Activated CD4-positive, alpha-beta T cell treated with anti-CD3 and anti-CD28 coated beads for 1 hour (primary cell): ENCODE results near the gene CNTNAP3.
"Not testable (repeated sequence)": the region's sequence is repeated elsewhere in the genome, so short reads cannot be mapped to it uniquely, and the experiment has no call there.

Experiments
- DNase-seq: peaks from one replicate; pipeline ENCODE4 v3.0.0-alpha.2; 2020

The CNTNAP3 gene

DNA sequence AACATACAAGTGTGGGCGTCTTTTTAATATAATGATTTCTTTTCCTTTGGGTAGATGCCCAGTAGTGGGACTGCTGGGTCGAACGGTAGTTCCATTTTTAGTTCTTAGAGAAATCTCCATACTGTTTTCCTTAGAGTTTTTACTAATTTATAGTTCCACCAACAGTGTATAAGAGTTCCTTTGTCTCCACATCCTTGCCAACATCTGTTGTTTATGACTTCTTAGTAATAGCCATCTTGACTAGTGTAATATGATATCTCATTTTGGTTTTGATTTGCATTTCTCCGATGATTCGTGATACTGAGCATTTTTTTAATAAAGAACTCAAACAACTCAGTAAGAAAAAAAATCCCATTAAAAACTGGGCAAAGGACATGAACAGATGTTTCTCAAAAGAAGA, 225.0 kb downstream of the CNTNAP3 start:
- not testable (repeated sequence) for DNase-seq

DNA sequence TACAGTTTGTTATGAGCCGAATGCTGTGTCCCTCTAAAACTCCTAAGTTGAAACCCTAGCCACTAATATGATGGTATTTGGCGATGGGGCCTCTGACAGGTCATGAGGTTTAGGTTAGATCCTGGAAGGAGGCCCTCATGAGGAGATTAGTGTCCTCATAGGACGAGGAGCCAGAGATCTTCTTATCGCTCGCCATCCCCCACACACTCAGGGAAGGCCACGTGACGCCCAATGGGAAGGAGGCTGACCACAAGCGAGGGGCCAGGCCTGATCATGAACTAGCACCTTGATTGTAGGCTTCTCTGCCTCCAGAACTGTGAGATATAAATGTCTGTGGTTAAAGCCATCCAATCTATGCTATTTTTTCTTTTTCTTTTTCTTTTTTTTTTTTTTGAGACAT, 233.5 kb downstream of the CNTNAP3 start:
- not testable (repeated sequence) for DNase-seq

DNA sequence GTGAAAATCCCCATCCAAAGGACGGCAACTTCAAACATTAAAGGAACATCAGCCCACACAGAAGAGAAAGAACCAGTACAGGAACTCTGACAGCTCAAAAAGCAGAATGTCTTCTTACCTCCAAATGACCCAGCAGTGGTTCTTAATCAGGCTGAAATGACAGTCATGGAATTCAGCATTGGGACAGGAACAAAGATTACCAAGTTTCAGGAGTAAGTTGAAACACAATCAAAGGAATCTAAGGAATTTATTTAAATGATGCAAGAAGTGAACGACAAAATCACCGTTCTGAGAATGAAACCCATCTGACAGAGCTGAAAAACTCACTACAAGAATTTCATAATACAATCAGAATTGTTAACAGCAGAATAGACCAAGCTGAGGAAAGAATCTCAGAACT, 241.1 kb downstream of the CNTNAP3 start:
- not testable (repeated sequence) for DNase-seq

DNA sequence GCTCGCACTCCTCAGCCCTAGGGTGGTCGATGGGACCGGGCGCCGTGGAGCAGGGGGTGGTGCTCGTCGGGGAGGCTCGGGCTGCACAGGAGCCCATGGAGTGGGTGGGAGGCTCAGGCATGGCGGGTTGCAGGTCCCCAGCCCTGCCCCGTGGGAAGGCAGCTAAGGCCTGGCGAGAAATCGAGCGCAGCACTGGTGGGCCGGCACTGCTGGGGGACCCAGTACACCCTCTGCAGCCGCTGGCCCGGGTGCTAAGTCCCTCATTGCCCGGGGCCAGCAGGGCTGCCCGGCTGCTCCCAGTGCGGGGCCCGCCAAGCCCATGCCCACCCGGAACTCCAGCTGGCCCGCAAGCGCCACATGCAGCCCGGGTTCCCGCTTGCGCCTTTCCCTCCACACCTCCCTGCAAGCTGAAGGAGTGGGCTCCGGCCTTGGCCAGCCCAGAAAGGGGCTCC, 245.6 kb downstream of the CNTNAP3 start:
- not testable (repeated sequence) for DNase-seq

DNA sequence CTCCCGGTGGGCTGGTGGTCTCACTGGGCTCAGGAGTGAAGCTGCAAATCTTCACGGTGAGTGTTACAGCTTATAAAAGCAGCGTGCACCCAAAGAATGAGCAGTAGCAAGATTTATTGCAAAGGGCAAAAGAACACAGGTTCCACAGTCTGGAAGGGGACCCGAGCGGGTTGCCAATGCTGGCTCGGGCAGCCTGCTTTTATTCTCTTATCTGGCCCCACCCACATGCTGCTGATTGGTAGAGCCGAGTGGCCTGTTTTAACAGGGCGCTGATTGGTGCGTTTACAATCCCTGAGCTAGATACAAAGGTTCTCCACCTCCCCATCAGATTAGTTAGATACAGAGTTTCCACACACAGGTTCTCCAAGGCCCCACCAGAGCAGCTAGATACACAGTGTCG, 246.2 kb downstream of the CNTNAP3 start:
- not testable (repeated sequence) for DNase-seq

DNA sequence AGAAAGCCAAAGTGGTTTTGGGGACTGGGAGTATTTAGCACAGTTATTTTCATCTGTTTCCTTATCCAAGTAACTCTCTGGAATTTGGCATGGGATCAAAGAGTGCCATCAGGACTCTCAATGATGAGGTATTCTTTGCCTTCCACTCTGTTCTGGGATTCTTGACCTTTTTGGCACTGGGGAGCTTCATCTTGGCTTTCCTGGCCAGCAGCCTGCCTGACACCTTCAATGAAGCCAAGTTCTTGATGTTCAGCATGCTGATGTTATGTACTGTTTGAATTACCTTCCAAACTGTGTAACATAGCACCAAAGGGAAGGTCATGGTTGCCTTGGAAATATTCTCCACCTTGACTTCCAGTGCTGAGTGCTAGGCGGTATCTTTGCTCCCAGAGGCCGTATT, 248.8 kb downstream of the CNTNAP3 start:
- DNase-seq: not testable (repeated sequence)

DNA sequence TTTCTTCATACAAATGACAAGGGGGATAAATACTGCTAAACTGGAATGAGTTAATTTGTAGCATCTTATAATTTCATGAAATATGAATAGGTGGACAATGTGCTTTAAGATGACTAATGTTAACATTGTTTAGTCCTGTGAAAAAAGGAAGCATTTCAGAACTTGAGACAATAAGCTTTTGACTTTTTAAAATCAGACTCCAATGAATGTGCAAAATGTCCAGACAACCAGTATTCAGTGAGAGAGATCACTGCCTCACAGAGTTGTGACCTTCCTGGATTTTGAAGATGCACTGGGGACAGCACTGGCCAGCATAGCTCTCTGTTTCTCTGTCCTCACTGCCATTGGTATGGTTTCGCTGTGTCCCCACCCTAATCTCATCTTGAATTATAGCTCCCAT, 249.7 kb downstream of the CNTNAP3 start:
- not testable (repeated sequence) for DNase-seq

DNA sequence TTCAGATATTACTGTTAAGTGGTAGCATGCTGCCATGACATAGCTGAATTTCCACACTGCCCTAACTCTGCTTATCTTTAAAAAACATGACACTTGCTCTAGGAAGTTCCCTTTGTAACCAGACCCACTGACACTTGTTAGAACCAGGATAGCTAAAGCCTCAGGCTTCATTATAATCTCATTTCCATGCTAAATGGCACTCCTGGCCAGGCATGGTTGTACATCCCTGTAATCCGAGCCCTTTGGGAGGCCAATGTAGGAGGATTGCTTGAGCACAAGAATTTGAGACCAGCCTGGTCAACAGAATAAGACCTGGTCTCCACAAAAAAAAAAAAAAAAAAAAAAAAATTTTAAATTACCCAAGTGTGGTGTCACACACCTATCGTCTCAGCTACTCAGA, 254.1 kb downstream of the CNTNAP3 start:
- not testable (repeated sequence) for DNase-seq

DNA sequence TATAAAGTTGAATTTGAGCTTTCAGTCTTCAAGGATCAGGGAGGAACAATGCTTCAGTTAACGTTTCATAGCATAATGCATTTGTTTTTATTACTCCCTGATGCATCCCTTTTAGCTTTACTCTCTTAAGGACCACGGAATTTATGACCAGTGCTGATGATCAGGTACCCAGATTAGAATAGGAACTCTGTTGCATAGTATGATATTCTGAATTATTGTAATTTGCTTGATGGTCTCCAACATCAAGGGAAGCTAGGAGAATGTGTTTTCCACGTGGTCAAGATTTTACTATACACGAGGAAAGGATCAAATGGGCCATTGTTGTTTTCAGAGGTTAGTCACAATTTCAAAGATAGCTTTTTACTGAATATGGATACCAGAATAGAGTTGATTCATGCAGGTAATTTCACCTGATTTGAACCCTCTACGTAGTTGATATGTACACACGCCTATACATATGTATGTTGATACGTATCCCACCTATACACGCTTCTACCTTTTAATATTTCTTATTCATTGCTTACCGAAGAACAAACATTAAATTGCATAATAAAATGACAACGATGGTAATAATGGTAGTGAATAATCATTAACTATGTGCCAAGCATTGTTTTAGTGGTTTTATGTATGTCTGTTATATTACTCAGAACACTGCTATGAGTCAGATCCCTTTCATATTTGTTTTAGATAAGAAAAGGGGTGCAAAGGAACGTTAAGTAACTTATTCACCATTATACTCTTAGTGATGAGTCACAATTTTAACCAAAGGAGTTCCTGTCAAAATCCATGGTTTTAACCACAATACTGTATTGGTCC, 257.6 kb downstream of the CNTNAP3 start:
- not testable (repeated sequence) for DNase-seq

DNA sequence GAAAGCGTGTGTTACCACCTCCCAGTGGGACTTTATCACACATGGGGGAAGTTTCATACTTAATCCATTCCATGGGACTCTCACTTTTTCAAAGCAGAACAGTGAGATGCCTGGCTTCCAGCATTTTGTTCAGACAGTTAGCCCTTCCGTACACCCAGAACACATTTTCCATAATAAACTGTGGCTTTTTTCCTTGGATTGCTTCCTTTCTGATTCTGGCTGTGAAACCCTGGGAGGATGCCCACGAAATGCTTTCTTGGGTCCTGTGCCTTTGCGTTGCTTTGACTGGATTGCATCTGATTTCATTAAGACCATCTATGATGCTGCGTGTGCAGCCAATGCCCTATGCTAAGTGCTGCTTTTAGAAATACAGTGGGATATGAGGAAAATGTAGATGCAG, 259.1 kb downstream of the CNTNAP3 start:
- DNase-seq: not testable (repeated sequence)

DNA sequence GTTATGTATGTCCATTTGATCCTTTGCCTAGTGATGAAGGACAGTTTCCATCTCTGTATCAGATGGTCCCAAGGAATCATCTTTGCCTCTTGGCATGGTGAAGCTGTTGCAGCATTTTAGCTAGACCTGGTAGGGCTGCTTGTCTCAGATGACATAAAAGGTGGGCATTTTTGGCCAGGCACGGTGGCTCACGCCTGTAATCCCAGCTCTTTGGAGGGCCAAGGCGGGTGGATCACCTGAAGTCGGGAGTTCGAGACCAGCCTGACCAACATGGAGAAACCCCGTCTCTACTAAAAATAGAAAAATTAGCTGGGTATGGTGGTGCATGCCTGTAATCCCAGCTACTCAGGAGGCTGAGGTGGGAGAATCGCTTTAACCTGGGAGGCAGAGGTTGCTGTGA, 259.8 kb downstream of the CNTNAP3 start:
- DNase-seq: not testable (repeated sequence)

DNA sequence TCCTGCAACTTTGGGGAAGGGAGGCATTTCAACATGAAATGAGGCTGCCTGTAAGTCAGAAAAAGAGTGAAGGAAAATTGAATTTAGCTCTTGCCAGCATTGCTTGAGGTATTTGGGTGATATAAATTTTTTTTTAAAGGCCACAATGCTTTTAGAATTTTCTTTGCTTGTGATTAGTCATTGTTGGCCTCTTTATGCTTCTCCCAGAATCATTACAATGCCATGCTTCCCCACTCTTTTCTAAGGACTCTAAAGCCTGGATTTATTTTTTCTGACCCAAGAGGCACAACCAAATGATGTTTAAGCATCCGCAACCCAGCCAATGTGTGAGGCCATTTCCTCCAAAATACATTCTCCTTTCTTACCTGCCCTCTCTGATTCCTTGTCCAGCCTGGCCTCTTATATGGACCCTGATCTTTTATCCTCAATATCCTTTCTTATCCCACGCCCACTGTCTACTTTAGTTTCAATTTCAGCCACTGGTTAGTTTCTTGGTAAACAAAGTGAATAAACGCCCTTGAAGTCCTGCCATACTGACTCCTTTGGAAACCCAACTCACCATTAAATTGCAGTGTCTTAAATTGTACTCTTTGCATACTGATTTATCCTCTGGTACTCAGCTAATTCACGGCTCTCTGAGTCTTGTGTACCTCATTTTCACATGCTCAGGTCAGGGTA, 261.9 kb downstream of the CNTNAP3 start:
- DNase-seq: not testable (repeated sequence)
